Mesothelial cell of epicardium (in vitro differentiated cells): ENCODE measurements around the gene CNIH3. TPM values are rescaled to one million over a fixed set of nuclear protein-coding genes. Genes with fewer than 3 reads are reported as not detected.

ENCODE experiments used
- DNase-seq, 2 experiments: peaks; one replicate each; pipeline ENCODE4 v3.0.0; 2021; ENCODE audit warnings: low spot score in 2 of 2; ENCODE audit not compliant: unreplicated experiment in 2 of 2
- H3K27ac Mint-ChIP-seq: 2 replicates; pipeline ENCODE4 v1.8.0; 2021; ENCODE audit warnings: mixed read lengths
- H3K27me3 Mint-ChIP-seq: 2 replicates; pipeline ENCODE4 v1.8.0; 2021; ENCODE audit warnings: low read depth, mixed read lengths
- H3K36me3 Mint-ChIP-seq: 2 replicates; pipeline ENCODE4 v1.8.0; 2021; ENCODE audit warnings: mixed read lengths
- H3K4me1 Mint-ChIP-seq: 2 replicates; pipeline ENCODE4 v1.8.0; 2021; ENCODE audit warnings: mixed read lengths
- H3K4me3 Mint-ChIP-seq: 2 replicates; pipeline ENCODE4 v1.8.0; 2021; ENCODE audit warnings: mild to moderate bottlenecking, moderate library complexity, mixed read lengths
- H3K9me3 Mint-ChIP-seq: 2 replicates; pipeline ENCODE4 v1.8.0; 2021; ENCODE audit warnings: mixed read lengths
- total RNA-seq: library from RNA; stranded (reverse); gene quantifications from 3 replicates; pipeline ENCODE4 v1.2.1, GENCODE V29; 2021
- TF ChIP-seq, protein P1 (sequence below): fragments of 200-600 bp; sonication (generic); IDR thresholded peaks from one replicate; pipeline ENCODE4 v1.5.0; 2021; ENCODE audit warnings: antibody characterized with exemption; ENCODE audit not compliant: unreplicated experiment

Gene CNIH3
- total RNA-seq, 1 donor from 2014 or later: 8.3 TPM

DNA sequence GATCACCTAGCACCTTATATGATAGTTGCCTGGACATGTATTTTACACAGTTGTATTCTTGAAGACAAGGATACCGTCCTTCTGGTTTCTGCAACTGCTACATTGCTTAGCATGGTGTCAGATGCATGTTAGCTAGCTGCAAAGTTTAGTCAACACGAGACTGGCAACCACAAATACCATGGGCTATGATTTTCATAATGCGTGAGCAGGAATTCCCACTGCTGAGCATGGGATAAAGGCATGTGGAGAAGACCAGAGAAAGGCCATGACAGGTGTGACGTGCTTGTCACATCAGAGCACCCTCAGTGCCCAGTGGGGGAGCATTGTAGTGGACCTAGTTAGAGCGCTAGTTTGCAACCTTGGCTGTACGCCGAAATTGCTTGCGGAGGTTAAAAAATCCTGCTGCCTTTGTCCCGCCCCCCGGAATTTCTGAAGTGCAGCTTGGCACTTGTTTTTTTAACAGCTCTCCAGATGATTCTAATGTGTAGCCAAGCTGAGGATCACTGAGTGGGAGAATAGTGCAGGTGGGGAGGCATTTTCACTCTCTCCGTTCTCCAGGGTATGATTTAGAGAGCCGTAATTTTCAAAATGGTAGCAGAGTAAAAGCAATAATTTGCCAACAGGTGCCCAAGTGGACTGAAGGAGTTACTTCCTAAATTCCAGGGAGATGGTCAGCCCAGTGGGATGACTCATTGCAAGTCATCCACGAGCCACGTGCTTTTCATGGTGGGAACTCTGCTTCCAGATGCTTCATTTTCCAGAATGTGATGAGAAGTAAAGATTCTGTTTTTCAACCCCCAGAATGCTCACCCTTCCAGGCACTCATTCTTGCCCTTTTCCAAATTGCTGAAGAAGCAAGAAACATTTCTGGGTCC, 81.0 kb downstream of the CNIH3 start:
- H3K27me3 Mint-ChIP-seq: no peaks in the 10 kb centered on the region

DNA sequence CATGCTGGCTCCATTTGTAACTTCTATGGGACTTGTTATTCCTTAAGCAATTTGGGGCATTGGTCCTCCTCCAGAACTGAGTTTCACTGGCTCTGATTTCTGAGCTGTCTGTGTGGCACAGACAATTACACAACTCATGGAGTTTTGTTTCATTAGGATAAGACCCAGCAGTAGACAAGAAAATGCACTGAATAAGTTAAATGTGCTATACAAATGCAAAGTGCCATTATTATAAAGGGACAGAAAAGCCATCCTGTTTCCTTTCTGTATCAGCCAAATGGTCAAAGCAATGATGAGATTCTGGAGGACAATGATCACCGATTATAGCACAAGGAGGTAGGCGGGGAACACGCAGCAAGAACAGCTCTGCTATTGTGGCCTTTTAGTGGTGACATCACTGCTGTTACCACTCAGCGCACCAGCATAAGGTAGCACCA, 81.9 kb downstream of the CNIH3 start:
- Mint-ChIP-seq H3K27ac (no peak overlapping the region), H3K4me3 (no peak overlapping the region), H3K4me1 (no peaks in the 10 kb centered on the region), H3K9me3 (no peaks in the 10 kb centered on the region), H3K36me3 (no peaks in the 10 kb centered on the region), H3K27me3 (no peaks in the 10 kb centered on the region)
- TF ChIP-seq, protein P1, sequence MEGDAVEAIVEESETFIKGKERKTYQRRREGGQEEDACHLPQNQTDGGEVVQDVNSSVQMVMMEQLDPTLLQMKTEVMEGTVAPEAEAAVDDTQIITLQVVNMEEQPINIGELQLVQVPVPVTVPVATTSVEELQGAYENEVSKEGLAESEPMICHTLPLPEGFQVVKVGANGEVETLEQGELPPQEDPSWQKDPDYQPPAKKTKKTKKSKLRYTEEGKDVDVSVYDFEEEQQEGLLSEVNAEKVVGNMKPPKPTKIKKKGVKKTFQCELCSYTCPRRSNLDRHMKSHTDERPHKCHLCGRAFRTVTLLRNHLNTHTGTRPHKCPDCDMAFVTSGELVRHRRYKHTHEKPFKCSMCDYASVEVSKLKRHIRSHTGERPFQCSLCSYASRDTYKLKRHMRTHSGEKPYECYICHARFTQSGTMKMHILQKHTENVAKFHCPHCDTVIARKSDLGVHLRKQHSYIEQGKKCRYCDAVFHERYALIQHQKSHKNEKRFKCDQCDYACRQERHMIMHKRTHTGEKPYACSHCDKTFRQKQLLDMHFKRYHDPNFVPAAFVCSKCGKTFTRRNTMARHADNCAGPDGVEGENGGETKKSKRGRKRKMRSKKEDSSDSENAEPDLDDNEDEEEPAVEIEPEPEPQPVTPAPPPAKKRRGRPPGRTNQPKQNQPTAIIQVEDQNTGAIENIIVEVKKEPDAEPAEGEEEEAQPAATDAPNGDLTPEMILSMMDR: no peak
- DNase-seq: no peak

More for the DNA sequence above, 81.0 kb downstream of the CNIH3 start:
- Mint-ChIP-seq H3K27ac (no peak overlapping the region), H3K36me3 (no peaks in the 10 kb centered on the region), H3K9me3 (no peaks in the 10 kb centered on the region), H3K4me3 (no peak overlapping the region), H3K4me1 (no peaks in the 10 kb centered on the region)
- DNase-seq: no peak
- TF ChIP-seq, protein P1: no peak

DNA sequence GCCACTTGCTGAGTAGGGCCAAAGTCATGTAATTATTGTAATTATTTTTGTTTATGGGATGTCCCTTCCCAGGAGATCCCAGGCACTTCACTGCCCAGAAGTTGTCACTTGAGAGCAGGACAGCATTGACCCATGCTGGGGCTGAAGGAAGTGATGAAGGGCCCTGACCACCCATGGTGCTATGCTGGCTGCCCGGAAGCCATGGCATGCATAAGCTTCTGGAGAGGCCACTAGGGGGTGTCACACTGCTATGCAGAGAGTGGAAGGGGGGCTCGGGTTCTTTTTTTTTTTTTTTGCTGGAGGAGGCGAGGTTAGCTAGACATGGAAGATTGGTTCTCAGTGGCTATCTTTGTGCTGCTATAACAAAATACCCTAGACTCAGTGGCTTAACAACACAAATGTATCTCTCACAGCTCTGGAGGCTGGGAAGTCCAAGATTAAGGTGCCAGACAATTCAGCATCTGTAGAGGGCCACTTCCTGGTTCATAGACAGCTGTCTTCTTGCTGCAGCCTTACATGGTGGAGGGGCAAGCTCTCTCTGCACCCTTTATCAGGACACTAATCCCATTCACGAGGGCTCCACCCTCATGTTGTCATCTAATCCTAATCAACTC, 84.9 kb downstream of the CNIH3 start:
- no peaks in the 10 kb centered on the region for H3K36me3 Mint-ChIP-seq
- peaks cover 2% of the 10 kb centered on the region for H3K27me3 Mint-ChIP-seq
- no peaks in the 10 kb centered on the region for H3K4me1 Mint-ChIP-seq
- TF ChIP-seq, protein P1: no peak
- no peaks in the 10 kb centered on the region for H3K9me3 Mint-ChIP-seq
- no peak overlapping the region for H3K4me3 Mint-ChIP-seq
- no peak for DNase-seq
- H3K27ac Mint-ChIP-seq: no peak overlapping the region

DNA sequence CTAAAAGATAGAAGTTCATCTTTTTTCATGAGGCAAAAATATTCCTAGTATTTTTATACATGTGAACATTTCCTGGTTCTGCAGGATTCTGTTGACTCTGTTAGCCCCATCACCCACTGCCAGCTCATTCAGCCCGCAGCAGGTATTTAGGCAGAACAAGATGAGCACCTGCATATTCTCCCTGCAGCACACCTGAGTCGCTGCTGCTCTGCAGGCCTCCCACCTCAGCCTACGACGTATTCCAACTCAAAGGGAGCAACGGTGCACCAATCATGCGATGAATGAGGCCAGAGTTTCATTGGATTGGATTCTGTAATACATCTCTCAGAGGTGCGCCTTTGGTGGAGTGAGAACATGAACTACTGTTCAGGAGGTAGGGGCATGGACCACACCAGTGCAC, 87.6 kb downstream of the CNIH3 start:
- no peaks in the 10 kb centered on the region for H3K36me3 Mint-ChIP-seq
- TF ChIP-seq, protein P1: no peak
- no peak for DNase-seq
- no peak overlapping the region for H3K4me3 Mint-ChIP-seq
- no peaks in the 10 kb centered on the region for H3K9me3 Mint-ChIP-seq
- H3K27me3 Mint-ChIP-seq: peaks cover 8% of the 10 kb centered on the region
- H3K27ac Mint-ChIP-seq: no peak overlapping the region
- H3K4me1 Mint-ChIP-seq: peaks cover 7% of the 10 kb centered on the region

DNA sequence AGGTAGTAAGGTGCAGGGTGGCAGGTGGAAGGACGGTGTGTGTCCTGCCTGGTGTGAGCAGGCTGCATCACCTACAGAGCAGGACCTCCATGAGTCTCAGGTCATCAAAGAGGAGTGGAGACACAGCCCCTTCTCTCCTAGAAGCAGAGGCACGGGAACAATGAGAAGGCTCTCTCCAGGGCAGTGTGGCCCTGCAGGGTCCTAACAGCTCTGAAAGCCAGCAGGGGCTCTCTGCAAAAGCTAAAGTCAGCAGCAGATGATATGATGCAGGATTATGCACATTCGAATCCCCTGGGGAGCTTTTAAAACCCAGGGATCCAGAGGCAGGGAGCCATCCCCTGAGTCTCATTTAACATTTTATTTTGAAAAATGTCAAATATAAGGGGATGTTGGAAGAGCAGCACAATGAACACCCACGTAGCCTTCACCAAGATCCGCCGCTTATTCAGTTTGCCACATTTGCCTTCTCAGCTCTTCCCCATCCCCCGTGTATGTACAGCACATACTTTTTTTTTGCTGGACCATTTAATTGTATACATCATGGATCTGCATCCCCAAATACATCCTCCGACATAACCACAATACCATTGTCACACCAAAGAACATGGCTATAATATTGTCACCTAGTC, 88.1 kb downstream of the CNIH3 start:
- Mint-ChIP-seq H3K36me3 (no peaks in the 10 kb centered on the region), H3K27me3 (peaks cover 8% of the 10 kb centered on the region), H3K4me1 (peaks cover 7% of the 10 kb centered on the region), H3K4me3 (no peak overlapping the region), H3K27ac (no peak overlapping the region), H3K9me3 (no peaks in the 10 kb centered on the region)
- TF ChIP-seq, protein P1: no peak
- DNase-seq: no peak
